Mesenteric fat pad (tissue), 1 donor: Measurements from ENCODE around the gene RNF2. TPM values are rescaled to one million over a fixed set of nuclear protein-coding genes. Genes with fewer than 3 reads are reported as not detected.
"Not testable (repeated sequence)": the region's sequence is repeated elsewhere in the genome, so short reads cannot be mapped to it uniquely, and the experiment has no call there.

Experiments used
- DNase-seq: peaks from one replicate; pipeline ENCODE4 v3.0.0-alpha.2; 2020; ENCODE audit warnings: low spot score
- total RNA-seq: library from RNA; stranded (reverse); fragmentation: NEBNext Ultra II Directional; extraction: Animal tissue kit (Norgen Biotek cat#: 25700); gene quantifications from one replicate; pipeline ENCODE4 v1.2.1, GENCODE V29; 2021
- donor health status: DM: yes; HTN: yes; CAD: no.

Gene RNF2
- total RNA-seq, 1 donor from 2014 or later: 22.8 TPM

GRCh38 chr1:185049670-185050069, 4.3 kb downstream of the RNF2 start:
- no peak for DNase-seq

- no peak for DNase-seq
Observed at GRCh38 chr1:185050823-185051451, 5.6 kb downstream of the RNF2 start.

GRCh38 chr1:185053204-185053603, 7.8 kb downstream of the RNF2 start:
- no peak for DNase-seq

GRCh38 chr1:185054365-185055060, 9.2 kb downstream of the RNF2 start:
- no peak for DNase-seq

- no peak for DNase-seq
Observed at GRCh38 chr1:185058110-185058509, 12.8 kb downstream of the RNF2 start.

GRCh38 chr1:185058876-185059275, 13.5 kb downstream of the RNF2 start:
- DNase-seq: no peak

- no peak for DNase-seq
Observed at GRCh38 chr1:185059950-185060571, 14.7 kb downstream of the RNF2 start.

GRCh38 chr1:185062710-185063370, 17.5 kb downstream of the RNF2 start:
- no peak for DNase-seq

GRCh38 chr1:185063719-185064118, 18.4 kb downstream of the RNF2 start:
- no peak for DNase-seq

- not testable (repeated sequence) for DNase-seq
Observed at GRCh38 chr1:185065006-185065405, 19.6 kb downstream of the RNF2 start.

- no peak for DNase-seq
Observed at GRCh38 chr1:185066181-185066580, 20.8 kb downstream of the RNF2 start.

GRCh38 chr1:185068341-185068740, 23.0 kb downstream of the RNF2 start:
- DNase-seq: no peak

- no peak for DNase-seq
Observed at GRCh38 chr1:185069202-185069772, 23.9 kb downstream of the RNF2 start.

- no peak for DNase-seq
Observed at GRCh38 chr1:185070051-185070450, 24.7 kb downstream of the RNF2 start.

- no peak for DNase-seq
Observed at GRCh38 chr1:185073725-185074124, 28.4 kb downstream of the RNF2 start.

- DNase-seq: no peak
Observed at GRCh38 chr1:185074307-185074706, 28.9 kb downstream of the RNF2 start.

- DNase-seq: no peak
Observed at GRCh38 chr1:185075476-185075875, 30.1 kb downstream of the RNF2 start.

- DNase-seq: no peak
Observed at GRCh38 chr1:185077374-185077773, 32.0 kb downstream of the RNF2 start.

- DNase-seq: no peak
Observed at GRCh38 chr1:185080422-185080821, 35.1 kb downstream of the RNF2 start.

- DNase-seq: no peak
Observed at GRCh38 chr1:185083818-185084217, 38.5 kb downstream of the RNF2 start.

- DNase-seq: no peak
Observed at GRCh38 chr1:185087101-185087500, 41.7 kb downstream of the RNF2 start.

- no peak for DNase-seq
Observed at GRCh38 chr1:185087746-185088145, 42.4 kb downstream of the RNF2 start.
